IMR-90 (cell line): ENCODE results near the gene NRSN1. TPM values are rescaled to one million over a fixed set of nuclear protein-coding genes. Genes with fewer than 3 reads are reported as not detected.

Experiments
- ATAC-seq: fragments of 200-7000 bp; cut with Tn5 transposase; 2 replicates; pipeline ENCODE4 v1.9.1; 2020; ENCODE audit warnings: low read depth, mild to moderate bottlenecking, moderate library complexity
- BruUV-seq: library from RNA; stranded (reverse); fragments of 400-500 nt; replicated peaks from 2 replicates; lab custom pipeline; 2021; lab: Mats Ljungman, UMichigan
- CTCF ChIA-PET: fragments of 300-600 bp; formaldehyde crosslinking; extraction: SDS; loops from one replicate; lab custom pipeline; 2021; ENCODE audit warnings: antibody characterized with exemption; lab: Yijun Ruan, JAX
- POLR2A ChIA-PET: fragments of 300-600 bp; sonication (Branson Sonifier 250); formaldehyde crosslinking; loops from one replicate; lab custom pipeline; 2022; ENCODE audit warnings: antibody characterized with exemption; ENCODE audit not compliant: unreplicated experiment; lab: Charles Lee
- DNase-seq: peaks from one replicate; pipeline ENCODE4 v3.0.0; 2013
- H2AFZ ChIP-seq: replicated peaks from 2 replicates; pipeline ENCODE3; 2013; ENCODE audit warnings: low read length, mild to moderate bottlenecking; ENCODE audit not compliant: poor library complexity
- H2AK5ac ChIP-seq: 2 replicates; pipeline ENCODE4 v1.6.1; 2013; ENCODE audit warnings: low read depth, low read length, inconsistent platforms
- H2AK9ac ChIP-seq: replicated peaks from 2 replicates; pipeline ENCODE3; 2013; ENCODE audit warnings: mild to moderate bottlenecking, low read depth, low read length, moderate library complexity; ENCODE audit not compliant: poor library complexity
- H2BK120ac ChIP-seq: 2 replicates; pipeline ENCODE4 v1.6.1; 2013; ENCODE audit warnings: low read depth, low read length, inconsistent platforms
- H2BK15ac ChIP-seq: 3 replicates; pipeline ENCODE4 v1.6.1; 2013; ENCODE audit warnings: low read depth, low read length, inconsistent platforms
- H2BK20ac ChIP-seq: 2 replicates; pipeline ENCODE4 v1.6.1; 2013; ENCODE audit warnings: low read depth, mild to moderate bottlenecking, inconsistent platforms, low read length, moderate library complexity
- H2BK5ac ChIP-seq: 2 replicates; pipeline ENCODE4 v1.6.1; 2013; ENCODE audit warnings: mild to moderate bottlenecking, low read depth, low read length, inconsistent platforms; ENCODE audit not compliant: poor library complexity, severe bottlenecking
- H3K14ac ChIP-seq: replicated peaks from 2 replicates; pipeline ENCODE4 v1.6.1; 2013; ENCODE audit warnings: low read depth, low read length, inconsistent platforms
- H3K18ac ChIP-seq: 2 replicates; pipeline ENCODE4 v1.6.1; 2013; ENCODE audit warnings: low read depth, low read length, control low read depth
- H3K23ac ChIP-seq: 2 replicates; pipeline ENCODE4 v1.6.1; 2013; ENCODE audit warnings: low read depth, low read length, inconsistent platforms
- H3K27ac ChIP-seq: 2 replicates; pipeline ENCODE4 v1.5.1; 2013; ENCODE audit warnings: mild to moderate bottlenecking, control low read depth, low read length; ENCODE audit not compliant: insufficient read depth
- H3K27me3 ChIP-seq: 2 replicates; pipeline ENCODE4 v1.6.1; 2013; ENCODE audit warnings: low read length; ENCODE audit not compliant: control insufficient read depth, insufficient read depth
- H3K36me3 ChIP-seq: 2 replicates; pipeline ENCODE4 v1.6.1; 2013; ENCODE audit warnings: low read length, mixed read lengths; ENCODE audit not compliant: control insufficient read depth, insufficient read depth
- H3K4ac ChIP-seq: 2 replicates; pipeline ENCODE4 v1.6.1; 2013; ENCODE audit warnings: low read depth, low read length, inconsistent platforms
- H3K4me1 ChIP-seq: 2 replicates; pipeline ENCODE4 v1.6.1; 2013; ENCODE audit warnings: low read length, mixed read lengths; ENCODE audit not compliant: control insufficient read depth, insufficient read depth
- H3K4me2 ChIP-seq: 2 replicates; pipeline ENCODE4 v1.6.1; 2013; ENCODE audit warnings: low read depth, mild to moderate bottlenecking, control low read depth, low read length, moderate library complexity
- H3K4me3 ChIP-seq: 2 replicates; pipeline ENCODE4 v1.5.1; 2013; ENCODE audit warnings: low read depth, mild to moderate bottlenecking, control low read depth, low read length, moderate library complexity; ENCODE audit not compliant: insufficient read depth
- H3K56ac ChIP-seq: 2 replicates; pipeline ENCODE4 v1.6.1; 2013; ENCODE audit warnings: low read length, inconsistent platforms; ENCODE audit not compliant: insufficient read depth; ENCODE audit errors: extremely low read depth
- H3K79me1 ChIP-seq, 2 experiments: 2 replicates each; pipeline ENCODE4 v1.6.1; 2013; ENCODE audit warnings: low read length in 2 of 2, inconsistent platforms in 1 of 2, low read depth in 1 of 2
- H3K9ac ChIP-seq: 2 replicates; pipeline ENCODE4 v1.6.1; 2013; ENCODE audit warnings: low read depth, low read length, control low read depth
- H3K9me1 ChIP-seq: 2 replicates; pipeline ENCODE4 v1.6.1; 2013; ENCODE audit warnings: low read length, inconsistent platforms; ENCODE audit not compliant: insufficient read depth
- H3K9me3 ChIP-seq: 2 replicates; pipeline ENCODE4 v1.6.1; 2013; ENCODE audit warnings: low read length; ENCODE audit not compliant: control insufficient read depth, insufficient read depth
- H4K20me1 ChIP-seq: 2 replicates; pipeline ENCODE4 v1.6.1; 2013; ENCODE audit warnings: low read length, inconsistent platforms; ENCODE audit not compliant: insufficient read depth
- H4K5ac ChIP-seq: 2 replicates; pipeline ENCODE4 v1.6.1; 2013; ENCODE audit warnings: mild to moderate bottlenecking, low read depth, low read length, control low read depth
- H4K8ac ChIP-seq, 2 experiments: 2 replicates each; pipeline ENCODE4 v1.6.1; 2013; ENCODE audit warnings: low read depth in 2 of 2, low read length in 2 of 2, control low read depth in 1 of 2, inconsistent platforms in 1 of 2
- H4K91ac ChIP-seq: 2 replicates; pipeline ENCODE4 v1.6.1; 2013; ENCODE audit warnings: low read depth, low read length, inconsistent platforms; ENCODE audit not compliant: insufficient read depth
- BHLHE40 ChIP-seq: fragments of 150-350 bp; IDR thresholded peaks from 2 replicates; pipeline ENCODE4 v1.6.1; 2016; ENCODE audit warnings: mild to moderate bottlenecking, low read depth, low read length
- CTCF ChIP-seq: conservative IDR thresholded peaks from 2 replicates; pipeline ENCODE4 v1.5.1; 2012; ENCODE audit warnings: mild to moderate bottlenecking, low read depth, low read length, improper control_type of control experiment
- MAZ ChIP-seq: IDR thresholded peaks from 2 replicates; pipeline ENCODE4 v1.6.1; 2012; ENCODE audit warnings: low read depth, mild to moderate bottlenecking, low read length, improper control_type of control experiment, moderate library complexity, borderline replicate concordance
- POLR2A ChIP-seq: IDR thresholded peaks from 2 replicates; pipeline ENCODE4 v1.6.1; 2012; ENCODE audit warnings: mild to moderate bottlenecking, low read depth, low read length
- RFX5 ChIP-seq: IDR thresholded peaks from 2 replicates; pipeline ENCODE4 v1.8.0; 2012; ENCODE audit warnings: low read depth, mild to moderate bottlenecking, low read length, moderate library complexity
- SMC3 ChIP-seq: fragments of 150-350 bp; IDR thresholded peaks from 2 replicates; pipeline ENCODE4 v1.6.1; 2016; ENCODE audit warnings: low read depth, mild to moderate bottlenecking, antibody characterized with exemption, low read length, moderate library complexity
- WGBS, 2 experiments: methylation state at CpG; one replicate each; pipeline versions ENCODE4 v1.1.5 to v1.1.7; 2013; ENCODE audit warnings: missing lambda C conversion rate in 2 of 2; ENCODE audit not compliant: insufficient read length in 1 of 2; ENCODE audit errors: extremely low coverage in 2 of 2; 5-methylcytosine and 5-hydroxymethylcytosine counted together
- dilution Hi-C: fragments of 300-500 bp; cut with HindIII; formaldehyde crosslinking; loops from one replicate; pipeline ENCODE4 v1.14.3; 2018; ENCODE audit warnings: low sequenced_read_pairs; ENCODE audit not compliant: unreplicated experiment
- in situ Hi-C: fragments of 300-500 bp; cut with MboI; formaldehyde crosslinking; loops from 3 replicates; pipeline ENCODE4 v1.14.3; 2019; ENCODE audit warnings: low sequenced_read_pairs, inconsistent platforms, mixed read lengths
- intact Hi-C: fragments of 100-400 bp; cut with micrococcal nuclease; formaldehyde crosslinking; loops from 2 replicates; pipeline ENCODE4 v1.10.0; 2022
- polyA plus RNA-seq, 3 experiments: library from polyadenylated mRNA; depleted of rRNA; stranded (reverse); fragments of >200 nt; gene quantifications; 2 replicates each; pipeline ENCODE4 v1.2.3, GENCODE V29; 2012; ENCODE audit warnings: low replicate concordance in 1 of 3
- total RNA-seq: library from RNA; depleted of rRNA; stranded (reverse); fragments of >200 nt; gene quantifications from 2 replicates; pipeline ENCODE4 v1.2.3, GENCODE V29; 2012

The NRSN1 gene
- total and polyA plus RNA-seq, 2 of the 4 experiments (the other 2 are of a cell fraction) = not detected

- TF ChIP-seq CTCF = no peak
- no peak for TF ChIP-seq RFX5
- TF ChIP-seq BHLHE40 = no peak
- no peak for TF ChIP-seq MAZ
- TF ChIP-seq POLR2A = no peak
- no peak for TF ChIP-seq SMC3
- Histone ChIP-seq H3K56ac (no peak overlapping the region), H2AK9ac (no peak overlapping the region), H2BK15ac (no peak overlapping the region), H3K4me3 (no peak overlapping the region), H3K36me3 (no peaks in the 10 kb centered on the region), H2BK120ac (no peak overlapping the region), H3K14ac (no peak overlapping the region), H3K9me1 (no peaks in the 10 kb centered on the region), H3K4me1 (no peaks in the 10 kb centered on the region), H4K91ac (no peak overlapping the region), H3K23ac (no peak overlapping the region), H3K9ac (no peak overlapping the region), H3K27me3 (no peaks in the 10 kb centered on the region), H2AK5ac (no peak overlapping the region), H3K27ac (no peak overlapping the region), H4K20me1 (no peaks in the 10 kb centered on the region), H4K5ac (no peak overlapping the region), H3K18ac (no peak overlapping the region), H2BK5ac (no peak overlapping the region), H2AFZ (no peak overlapping the region), H4K8ac (no peak overlapping the region), H2BK20ac (no peak overlapping the region), H3K79me1 (no peaks in the 10 kb centered on the region), H3K9me3 (peaks cover 11% of the 10 kb centered on the region), H3K4me2 (no peak overlapping the region), H3K4ac (no peak overlapping the region)
- intact Hi-C loops = no loop called here
- in situ Hi-C loops = no loop called here
- dilution Hi-C loops = no loop called here
- no peak for ATAC-seq
- no peak for DNase-seq
- no TSS peak for BruUV-seq
- CTCF ChIA-PET = no interaction called here
- no CpG with 5 or more reads among the region's 3 CpGs for WGBS, 2 experiments
- POLR2A ChIA-PET = no interaction called here
Observed at GRCh38 chr6:24148154-24148570, 22.1 kb downstream of the NRSN1 start.
